Activated effector memory CD4-positive, alpha-beta T cell treated with anti-CD3 and anti-CD28 coated beads, Interleukin-2, amount 50 U/mL, for 16 hours (primary cell): ENCODE results near the gene C10orf88.
A peak's percentile ranks its signal among the peaks of the same experiment; 100 is the strongest.

Source experiments
- DNase-seq: peaks from one replicate; pipeline ENCODE4 v3.0.0-alpha.2; 2020

Gene C10orf88, protein sequence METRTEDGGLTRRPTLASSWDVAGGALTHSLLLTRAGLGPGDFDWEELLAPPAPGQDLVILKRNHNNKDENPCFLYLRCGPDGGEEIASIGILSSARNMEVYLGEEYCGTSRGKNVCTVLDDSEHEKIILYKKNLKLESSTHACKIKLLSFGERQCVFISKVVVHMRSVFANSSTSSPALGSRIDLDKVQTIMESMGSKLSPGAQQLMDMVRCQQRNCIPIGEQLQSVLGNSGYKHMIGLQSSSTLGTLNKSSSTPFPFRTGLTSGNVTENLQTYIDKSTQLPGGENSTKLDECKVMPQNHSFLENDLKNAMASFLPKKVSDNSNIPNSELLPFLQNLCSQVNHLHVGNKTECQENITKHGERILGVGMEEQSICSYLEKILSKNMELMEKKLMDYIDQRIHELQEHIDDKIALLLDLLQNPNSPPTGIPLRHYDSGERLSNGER

DNA sequence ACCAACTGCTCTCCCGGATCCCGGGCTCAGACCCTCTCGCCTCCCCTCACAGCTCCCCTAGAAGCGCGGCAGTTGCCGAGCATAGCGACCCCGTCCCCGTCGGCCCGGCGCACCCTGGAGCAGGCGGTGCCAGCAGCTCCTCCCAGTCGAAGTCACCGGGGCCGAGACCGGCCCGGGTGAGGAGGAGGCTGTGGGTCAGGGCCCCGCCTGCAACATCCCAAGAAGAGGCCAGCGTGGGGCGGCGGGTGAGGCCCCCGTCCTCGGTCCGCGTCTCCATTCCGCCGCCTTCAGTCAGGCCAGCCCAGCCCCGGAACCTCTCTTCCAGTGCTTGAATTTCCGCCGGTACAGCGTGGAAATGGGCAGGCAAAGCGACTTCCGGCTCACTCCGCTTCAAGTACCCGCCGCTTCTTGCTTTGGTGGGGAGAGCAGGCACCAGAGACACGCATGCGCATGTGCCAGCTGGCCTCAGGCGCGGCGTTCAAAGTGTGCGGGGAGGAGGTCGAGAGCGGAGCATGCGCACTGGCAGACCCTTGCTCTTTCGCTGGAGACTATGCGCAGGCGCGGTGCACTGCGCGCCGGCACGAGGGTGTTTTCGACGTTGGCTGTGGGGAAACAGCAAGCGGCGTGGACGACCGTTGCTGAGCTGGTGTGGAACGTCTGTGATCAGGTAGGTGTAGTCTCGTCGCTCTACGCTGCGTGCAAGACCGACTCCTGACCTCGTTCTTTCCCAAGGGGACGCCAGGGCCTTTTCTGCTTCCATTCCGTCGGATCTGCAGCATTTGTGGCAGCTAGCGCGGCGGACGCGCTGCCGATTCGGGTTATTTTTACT, at the start of gene C10orf88:
TSS of gene C10orf88 (minus strand) at position 326 of the 829 bp plus-strand sequence. CDS start at position 277, 49 bp downstream.
- DNase-seq, result peak; percentile 99

DNA sequence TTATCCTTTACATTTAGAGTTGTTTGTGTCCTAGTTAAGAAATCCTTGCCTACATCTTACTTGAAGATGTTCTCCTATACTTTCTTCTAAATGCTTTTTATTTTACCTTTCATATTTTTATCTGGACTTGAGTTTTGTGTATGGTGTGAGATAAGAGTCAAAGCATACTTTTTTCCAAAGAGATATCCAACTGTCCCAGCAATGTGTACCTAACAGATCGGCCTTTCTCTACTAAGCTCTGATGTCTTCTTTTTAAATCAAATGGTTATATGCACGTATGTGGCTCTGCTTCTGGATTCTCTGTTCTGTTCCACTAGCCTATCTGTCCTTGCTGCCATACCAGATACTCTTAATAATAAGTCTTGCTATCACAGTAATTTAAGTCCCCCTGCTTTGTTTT, 47.3 kb upstream of the C10orf88 start:
- no peak for DNase-seq

DNA sequence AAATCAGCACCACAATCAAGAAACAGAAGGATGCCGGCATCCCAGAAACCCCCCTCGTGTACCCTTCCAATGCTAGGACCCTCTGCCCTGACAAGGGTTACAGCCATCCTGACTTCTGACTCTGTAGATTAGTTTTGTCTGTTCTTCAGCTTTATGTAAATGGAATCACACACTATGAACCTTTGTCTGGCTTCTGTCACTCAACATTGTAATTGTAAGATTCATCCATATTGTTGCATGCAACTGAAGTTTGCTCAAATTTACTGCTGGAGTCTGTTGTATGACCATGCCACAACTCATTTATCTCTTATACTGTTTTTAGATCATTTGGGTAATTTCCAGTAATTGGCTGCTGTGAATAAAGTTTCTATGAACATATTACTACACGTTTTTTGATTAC, 46.1 kb upstream of the C10orf88 start:
- DNase-seq, result no peak

DNA sequence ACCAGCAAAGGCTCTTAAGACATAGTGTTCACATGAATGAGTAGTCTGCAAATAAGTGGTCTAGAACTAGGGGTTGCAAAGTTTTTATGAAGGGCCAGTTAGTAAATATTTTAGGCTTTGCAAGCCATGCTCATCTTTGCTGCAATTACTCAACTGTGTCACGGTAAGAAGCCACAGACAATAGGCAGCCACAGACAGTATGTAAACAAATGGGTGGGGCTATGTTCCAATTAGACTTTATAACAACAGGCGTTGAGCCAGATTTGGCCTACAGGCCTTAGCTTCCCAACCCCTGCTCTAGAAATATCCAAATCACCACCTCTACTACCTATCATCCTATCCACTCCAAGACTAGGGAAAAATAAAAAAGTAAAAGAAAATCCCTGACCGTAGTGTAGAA, 45.3 kb upstream of the C10orf88 start:
- no peak for DNase-seq

DNA sequence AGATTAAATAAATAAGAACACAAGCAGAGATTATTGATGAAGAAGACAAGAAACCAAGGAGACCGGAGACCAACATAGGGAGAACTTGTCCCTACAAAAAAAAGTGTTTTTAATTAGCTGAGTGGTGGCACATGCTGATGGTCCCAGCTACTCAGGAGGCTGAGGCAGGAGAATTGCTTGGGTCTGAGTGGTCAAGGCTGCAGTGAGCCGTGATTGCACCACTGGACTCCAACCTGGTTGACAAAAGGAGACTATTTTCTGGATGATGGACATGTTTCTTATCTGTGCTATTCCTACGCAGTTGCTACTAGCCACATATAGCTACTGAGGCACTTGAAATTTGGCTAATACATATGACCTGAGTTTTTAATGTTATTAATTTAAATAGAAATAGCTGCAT, 44.9 kb upstream of the C10orf88 start:
- DNase-seq, result no peak

DNA sequence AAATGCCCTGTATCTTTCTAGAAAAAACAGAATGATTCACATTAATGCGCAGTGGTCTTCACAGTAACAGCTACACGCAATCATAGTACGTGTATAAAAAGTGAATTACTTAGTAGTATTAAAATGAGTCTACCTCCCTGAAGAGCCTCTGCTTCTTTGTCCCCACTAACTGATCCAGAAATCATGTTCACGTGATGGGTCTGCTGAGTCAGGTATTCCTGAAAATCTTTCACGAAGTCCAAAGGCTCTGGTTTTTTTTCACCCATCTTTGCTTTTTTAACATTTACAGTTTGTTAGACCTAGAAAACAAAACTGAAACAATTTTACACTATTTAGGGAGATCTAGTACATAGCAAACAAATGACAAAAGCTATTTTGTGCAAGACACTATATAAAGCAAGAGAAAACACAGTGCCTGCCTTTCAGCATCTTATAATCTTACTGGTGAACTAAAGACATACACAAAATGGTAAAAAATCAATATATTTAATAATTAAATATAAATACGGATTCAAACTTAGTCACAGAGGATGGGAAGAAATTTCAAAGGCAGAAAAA, 44.4 kb upstream of the C10orf88 start:
- no peak for DNase-seq

DNA sequence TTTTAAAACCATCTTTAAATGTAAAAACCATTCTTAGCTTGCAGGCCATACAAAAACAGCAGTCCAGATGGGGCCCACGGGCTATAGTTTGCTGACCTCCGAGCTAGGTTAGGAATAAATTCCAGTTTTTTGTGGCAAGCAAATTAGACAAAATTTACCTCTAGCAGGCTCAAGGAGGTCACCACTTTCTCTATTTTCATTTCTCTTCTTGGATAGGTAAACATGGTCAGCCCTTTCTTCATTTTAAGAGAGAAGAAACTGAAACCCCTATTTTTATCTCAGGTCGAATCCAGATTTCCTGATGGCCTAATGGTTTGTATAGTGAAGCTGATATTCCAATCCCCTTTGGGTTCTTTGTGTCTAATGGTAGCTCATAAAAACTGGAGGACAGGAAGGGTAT, 43.8 kb upstream of the C10orf88 start:
- DNase-seq, result no peak

DNA sequence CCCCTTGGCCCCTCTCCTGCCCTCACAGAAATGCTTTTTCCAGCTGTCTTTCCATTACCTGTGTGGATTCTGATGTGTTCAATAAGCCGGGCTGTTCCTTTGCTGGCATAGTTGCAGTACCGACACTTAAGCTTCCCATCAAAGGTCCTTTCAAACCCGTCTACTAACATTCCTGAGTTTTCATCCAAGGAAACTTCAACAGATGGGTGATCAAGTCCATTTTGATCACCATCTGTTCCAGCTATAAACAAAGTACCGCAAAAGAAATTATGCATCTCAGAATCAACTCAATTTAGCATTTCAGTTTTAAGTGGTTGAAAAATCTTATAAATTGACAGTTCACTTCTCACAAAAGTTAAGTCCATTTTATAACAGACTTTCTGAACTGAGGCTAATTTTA, 41.9 kb upstream of the C10orf88 start:
- no peak for DNase-seq

DNA sequence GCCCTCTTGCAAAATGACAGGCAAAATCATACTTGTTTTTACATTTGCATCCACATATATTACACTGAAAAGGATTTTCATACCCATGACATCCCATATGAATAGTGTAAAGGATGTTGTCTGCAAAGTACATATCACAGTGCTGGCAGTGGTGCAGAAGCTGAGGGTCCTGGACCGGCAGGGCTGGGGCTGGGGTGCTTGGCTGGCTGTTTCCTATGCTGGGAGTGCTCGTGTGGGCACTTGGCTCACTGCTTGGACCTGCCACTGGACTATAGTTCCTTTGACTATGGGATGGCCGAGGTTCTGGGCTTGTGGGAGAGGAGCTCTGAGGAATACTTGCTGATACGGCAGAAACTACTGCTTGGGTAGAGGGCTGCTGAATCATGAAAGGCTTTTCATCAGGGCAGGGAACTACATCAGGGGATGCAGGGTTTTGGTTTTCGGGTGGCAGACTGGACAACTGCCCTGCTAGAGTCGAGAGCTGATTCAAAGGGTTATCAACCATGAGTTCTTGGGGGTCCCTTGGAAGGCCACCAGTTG, 39.8 kb upstream of the C10orf88 start:
- no peak for DNase-seq

DNA sequence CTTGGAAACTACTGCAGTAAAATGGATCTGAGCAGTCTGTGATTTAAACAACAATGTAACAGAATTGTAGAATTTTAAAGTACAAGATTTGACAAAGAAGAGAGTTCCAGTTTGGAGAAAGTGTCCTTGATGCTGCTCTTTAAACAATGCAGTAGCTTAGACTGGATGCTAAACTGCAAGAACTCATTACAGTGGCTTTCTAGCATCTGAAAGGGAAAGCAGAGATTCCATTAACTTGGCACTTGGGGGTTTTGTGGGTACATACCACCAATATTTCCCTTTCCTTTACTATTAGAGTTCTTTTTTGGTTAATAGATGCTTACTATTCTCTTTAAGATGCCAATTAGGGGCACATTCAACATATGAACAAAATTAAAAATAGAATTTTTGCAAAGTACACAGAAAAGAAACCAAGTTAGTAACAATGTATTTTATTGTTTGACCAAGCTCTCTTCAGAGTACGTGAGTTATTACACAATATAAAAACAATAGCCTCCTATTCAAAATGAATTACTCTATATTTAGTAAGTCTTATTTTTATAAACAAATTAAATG, 38.1 kb upstream of the C10orf88 start:
- DNase-seq, result no peak

DNA sequence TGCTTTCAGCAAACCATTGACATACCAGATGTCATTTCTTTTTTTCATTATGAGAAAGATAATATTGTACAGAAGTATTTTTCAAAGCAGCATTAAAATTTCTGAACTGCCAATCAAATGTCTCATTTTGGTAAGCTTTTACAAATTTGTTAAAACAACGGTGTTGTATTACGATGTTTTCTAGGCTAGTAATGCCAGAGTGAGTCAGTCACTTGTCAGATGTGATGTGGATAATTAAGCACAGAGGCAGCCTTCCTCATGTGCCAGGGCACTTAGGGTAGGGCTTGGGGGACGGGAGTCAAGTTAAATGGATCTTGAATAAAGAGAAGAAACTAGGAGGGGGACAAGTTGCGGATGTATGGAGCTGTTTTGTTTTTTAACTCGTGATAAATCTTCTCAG, 36.3 kb upstream of the C10orf88 start:
- DNase-seq, result no peak

DNA sequence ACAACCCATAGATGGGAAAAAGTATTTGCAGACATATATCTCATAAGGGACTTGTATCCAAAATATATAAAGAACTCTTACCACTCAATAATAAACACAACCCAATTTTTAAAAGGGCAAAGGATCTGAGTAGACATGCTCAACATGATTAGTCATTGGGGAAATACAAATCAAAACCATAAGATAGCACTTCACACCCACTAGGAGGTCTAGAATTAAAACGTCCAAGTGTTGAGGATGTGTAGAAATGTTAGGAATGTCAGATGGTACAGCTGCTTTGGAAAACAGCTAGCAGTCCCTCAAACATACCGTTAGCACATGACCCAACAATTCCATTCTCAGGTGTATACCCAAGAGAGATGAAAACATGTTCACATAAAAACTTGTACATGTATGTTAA, 34.5 kb upstream of the C10orf88 start:
- DNase-seq, result no peak

DNA sequence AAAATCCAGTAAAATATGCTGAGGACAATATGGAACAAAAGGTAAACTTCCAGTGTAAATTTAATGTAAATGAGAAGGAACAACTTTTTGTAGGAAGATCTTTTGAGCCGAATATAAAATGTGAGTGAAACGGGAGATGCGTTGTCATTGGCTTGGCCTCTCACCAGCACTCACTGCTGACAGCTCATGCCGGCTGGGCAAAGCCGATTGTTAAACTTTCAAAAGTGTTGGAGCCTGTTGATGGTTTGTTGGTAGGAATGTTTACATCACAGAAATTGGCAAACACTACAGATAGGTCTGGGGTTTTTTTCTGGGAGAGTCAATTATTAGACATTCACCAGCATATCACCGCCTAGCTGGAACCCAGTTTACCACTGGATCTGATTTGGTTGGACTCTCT, 32.3 kb upstream of the C10orf88 start:
- DNase-seq, result no peak

DNA sequence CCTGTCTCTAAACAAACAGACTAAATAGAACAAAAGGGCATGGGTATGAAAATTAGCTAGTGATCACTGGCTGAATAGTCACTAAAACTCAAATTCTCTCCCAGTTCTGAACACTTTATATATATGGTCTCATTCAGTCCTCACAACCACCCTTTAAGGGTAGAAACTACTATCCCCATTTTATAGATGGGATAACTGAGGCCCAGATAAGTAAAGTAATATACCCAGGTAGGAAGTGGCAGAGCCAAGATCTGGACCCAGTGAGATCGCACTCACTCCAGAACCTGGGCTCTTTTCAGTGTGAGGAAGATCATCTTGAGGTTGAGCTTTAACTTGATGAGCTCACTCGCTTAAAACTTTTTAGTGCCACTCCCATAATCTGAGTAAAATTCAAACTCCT, 30.7 kb upstream of the C10orf88 start:
- no peak for DNase-seq

DNA sequence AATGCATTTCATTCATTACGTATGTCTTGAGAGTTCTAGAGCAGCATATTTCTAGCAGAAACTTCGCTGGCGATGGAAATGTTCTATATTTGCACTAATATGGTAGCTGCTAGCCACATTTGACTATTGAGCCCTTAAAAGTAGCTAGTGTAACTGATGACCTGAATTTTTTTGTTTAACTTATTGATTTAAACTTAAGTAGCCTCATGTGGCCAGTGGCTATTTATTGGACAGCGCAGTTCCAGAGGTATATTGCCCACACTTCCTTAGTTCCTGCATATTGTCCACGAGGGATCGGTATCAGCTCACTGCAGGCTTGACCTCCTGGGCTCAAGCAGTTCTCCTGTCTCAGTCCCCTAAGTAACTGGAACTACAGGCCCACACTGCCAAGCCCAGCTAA, 29.9 kb upstream of the C10orf88 start:
- DNase-seq, result no peak

DNA sequence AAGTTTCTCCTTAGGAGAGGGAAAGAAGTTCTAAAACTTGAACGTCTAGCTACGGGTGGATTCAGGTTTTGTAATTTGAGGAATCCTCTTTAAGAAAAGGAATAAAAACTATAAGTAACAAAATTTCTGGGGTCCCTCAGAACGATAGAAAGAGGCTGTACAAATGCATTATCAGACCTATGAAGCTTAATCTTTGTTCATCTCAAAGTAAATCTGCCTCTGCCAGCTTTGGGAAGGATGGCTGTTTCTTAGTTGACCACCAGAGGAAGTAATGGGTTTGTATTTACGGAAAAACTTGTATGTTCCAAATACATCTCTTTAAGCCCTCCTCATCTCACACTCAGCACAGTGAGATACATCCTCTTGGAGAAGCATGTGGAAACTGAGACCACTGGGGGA, 27.0 kb upstream of the C10orf88 start:
- DNase-seq, result no peak

DNA sequence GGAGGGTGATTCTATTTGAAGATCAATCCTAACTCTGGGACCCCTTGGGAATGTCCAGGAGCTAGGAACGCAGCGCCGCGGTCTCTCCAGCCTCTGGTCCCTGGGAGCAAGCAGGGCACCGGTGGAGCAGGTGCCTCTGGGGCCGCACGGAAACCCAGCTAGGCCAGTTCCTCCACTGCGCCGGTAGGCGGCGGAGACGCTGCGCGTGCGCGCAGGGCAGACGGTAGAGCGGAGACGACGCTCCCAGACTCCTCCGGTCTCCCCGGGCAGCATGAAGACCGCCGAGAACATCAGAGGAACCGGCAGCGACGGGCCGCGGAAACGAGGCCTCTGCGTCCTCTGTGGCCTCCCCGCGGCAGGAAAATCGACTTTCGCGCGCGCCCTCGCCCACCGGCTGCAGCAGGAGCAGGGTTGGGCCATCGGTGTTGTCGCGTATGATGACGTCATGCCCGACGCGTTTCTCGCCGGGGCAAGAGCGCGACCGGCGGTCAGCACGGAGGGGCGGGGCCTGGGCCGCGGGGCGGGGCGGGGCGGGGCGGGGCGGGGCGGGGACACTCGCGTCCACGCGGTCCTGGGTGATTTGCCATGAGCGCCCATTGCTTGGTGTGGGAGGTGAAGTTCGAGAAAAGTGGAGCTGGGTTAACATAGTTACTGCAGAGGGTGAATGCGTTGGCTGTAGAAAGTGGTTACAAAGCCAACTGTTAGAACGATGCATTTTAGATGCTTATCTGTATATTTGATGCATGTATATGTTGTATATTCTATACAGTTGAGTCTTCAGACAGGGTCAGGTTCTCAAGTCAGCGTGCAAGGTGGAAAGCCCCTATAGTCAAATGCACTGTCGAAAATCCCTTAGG, 26.4 kb upstream of the C10orf88 start, which contains the start of gene PSTK:
TSS of gene PSTK (plus strand) at position 193 of the 857 bp plus-strand sequence. CDS start at position 272, 79 bp downstream.
- DNase-seq, result peak; percentile 95

DNA sequence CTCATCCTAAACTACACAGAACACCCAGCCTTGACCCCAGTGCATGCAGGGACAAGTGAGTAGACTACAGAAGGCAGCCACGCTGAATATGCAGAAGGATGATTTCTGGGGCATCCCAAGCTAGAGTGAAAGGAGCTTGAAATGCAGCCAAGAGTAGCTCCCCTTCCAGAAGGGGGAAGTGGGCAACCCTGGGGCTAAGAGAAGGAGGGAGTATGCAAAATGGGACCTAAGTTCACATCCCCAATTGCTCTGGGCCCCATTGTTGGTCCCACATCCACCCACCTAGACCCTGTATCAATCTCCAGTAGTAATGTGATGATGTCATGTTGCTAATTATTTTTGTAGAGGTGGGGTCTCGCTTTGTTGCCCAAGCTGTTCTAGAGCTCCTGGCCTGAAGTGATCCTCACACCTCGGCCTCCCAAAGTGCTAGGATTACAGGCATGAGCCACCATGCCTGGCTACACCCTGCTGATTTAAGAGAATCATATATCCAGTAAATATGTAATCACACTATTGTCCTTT, 20.6 kb upstream of the C10orf88 start:
- DNase-seq, result no peak

DNA sequence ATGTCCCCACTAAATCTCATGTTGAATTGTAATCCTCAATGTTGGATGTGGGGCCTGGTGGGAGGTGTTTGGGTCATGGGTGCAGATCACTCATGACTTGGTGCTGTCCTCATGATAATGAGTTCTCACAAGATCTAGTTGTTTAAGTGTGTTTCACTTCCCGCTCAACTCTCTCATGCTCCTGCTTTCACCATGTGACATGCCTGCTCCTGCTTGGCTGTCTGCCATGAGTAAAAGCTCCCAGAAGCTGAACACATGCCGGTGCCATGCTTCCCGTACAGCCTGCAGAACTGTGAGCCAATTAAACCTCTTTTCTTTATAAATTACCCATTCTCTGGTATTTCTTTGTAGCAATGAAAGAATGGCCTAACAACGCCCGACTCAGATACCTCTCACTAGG, 20.0 kb upstream of the C10orf88 start:
- DNase-seq, result no peak

DNA sequence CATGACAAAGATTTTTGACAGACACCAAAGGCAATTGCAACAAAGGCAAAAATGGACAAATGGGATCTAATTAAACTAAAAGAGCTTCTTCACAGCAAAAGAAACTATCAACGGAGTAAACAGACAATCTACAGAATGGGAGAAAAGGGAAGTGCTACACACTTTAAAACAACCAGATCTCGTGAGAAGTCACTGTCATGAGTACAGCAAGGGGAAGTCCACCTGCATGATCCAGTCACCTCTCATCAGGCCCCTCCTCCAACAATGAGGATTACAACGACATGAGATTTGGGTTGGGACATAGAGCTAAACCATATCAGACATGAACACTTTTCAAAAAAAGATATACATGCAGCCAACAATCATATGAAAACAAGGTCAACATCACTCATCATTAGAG, 14.7 kb upstream of the C10orf88 start:
- no peak for DNase-seq

DNA sequence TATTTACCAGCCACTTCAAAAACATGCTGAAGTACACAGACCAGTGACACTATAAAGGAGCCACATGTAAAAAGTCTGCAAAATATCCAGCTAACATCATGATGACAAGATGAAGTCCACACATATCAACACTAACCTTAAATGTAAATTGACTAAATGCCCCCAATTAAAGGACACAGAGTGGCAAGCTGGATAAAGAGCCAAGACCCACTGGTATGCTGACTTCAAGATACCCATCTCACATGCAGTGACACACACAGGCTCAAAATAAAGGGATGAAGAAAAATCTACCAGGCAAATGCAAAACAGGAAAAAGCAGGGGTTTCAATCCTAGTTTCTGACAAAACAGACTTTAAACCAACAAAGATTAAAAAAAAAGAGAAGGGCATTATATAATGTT, 12.9 kb upstream of the C10orf88 start:
- no peak for DNase-seq

DNA sequence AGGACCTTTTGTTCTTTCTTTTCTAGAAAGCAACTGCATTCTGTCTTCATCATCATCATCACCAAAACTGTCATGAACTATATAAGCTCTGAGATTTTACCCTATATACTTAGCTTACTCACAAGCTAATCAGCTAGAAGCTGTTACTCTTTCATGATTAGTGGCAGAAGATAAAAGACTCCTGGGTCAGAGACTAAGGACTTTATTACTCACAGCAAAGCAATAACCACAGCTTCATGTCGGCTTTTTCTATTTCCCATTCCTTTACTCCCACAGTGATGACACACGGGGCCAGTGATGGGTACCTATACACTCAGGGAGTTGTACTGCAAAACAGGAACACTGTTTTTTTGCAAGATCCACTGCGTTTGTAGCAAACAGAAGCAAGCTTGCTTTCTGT, 8.4 kb upstream of the C10orf88 start:
- no peak for DNase-seq
